Sigmoid colon (tissue), 7 donors: Measurements from ENCODE around the gene CCDC85C. TPM values are rescaled to one million over a fixed set of nuclear protein-coding genes. Genes with fewer than 3 reads are reported as not detected.

Source experiments
- DNase-seq: peaks from one replicate; pipeline ENCODE4 v3.0.0-alpha.2; 2019
- H3K27ac ChIP-seq, 4 donors: fragments of 200-600 bp; sonication (generic); one replicate each; pipeline ENCODE4 v1.5.1; 2016 to 2019; ENCODE audit warnings: mild to moderate bottlenecking in 1 of 4
- H3K27me3 ChIP-seq, 3 donors: fragments of 200-600 bp; sonication (generic); one replicate each; pipeline ENCODE4 v1.5.1; 2019; ENCODE audit warnings: mild to moderate bottlenecking in 1 of 3
- H3K36me3 ChIP-seq, 4 donors: fragments of 200-600 bp; sonication (generic); one replicate each; pipeline ENCODE4 v1.5.1; 2016 to 2019
- H3K4me1 ChIP-seq, 4 donors: fragments of 200-600 bp; sonication (generic); one replicate each; pipeline ENCODE4 v1.5.1; 2017 to 2019
- H3K4me3 ChIP-seq, 4 donors: fragments of 200-600 bp; sonication (generic); one replicate each; pipeline ENCODE4 v1.5.1; 2017 to 2019; ENCODE audit warnings: mild to moderate bottlenecking in 2 of 4, moderate library complexity in 1 of 4
- H3K9me3 ChIP-seq, 4 donors: fragments of 200-600 bp in 3 of 4; sonication (generic) in 3 of 4; one replicate each; pipeline versions ENCODE4 v1.5.1 to v1.6.1; 2013 to 2019
- CTCF ChIP-seq, 4 experiments: fragments of 450-650 bp in 3 of 4; fragments of 200-600 bp in 1 of 4; IDR thresholded peaks; one replicate each; pipeline ENCODE4 v1.5.1; 2016 to 2019; ENCODE audit warnings: antibody characterized with exemption in 4 of 4, mild to moderate bottlenecking in 3 of 4, moderate library complexity in 2 of 4
- EP300 ChIP-seq, 4 donors: sonication (generic); formaldehyde crosslinking; IDR thresholded peaks; one replicate each; pipeline ENCODE4 v1.6.1; 2017; ENCODE audit warnings: antibody characterized with exemption in 4 of 4
- POLR2A ChIP-seq, 2 donors: fragments of 450-650 bp; IDR thresholded peaks; one replicate each; pipeline ENCODE4 v1.6.1; 2016; ENCODE audit warnings: antibody characterized with exemption in 2 of 2, mild to moderate bottlenecking in 2 of 2, moderate library complexity in 2 of 2
- POLR2AphosphoS5 ChIP-seq, 4 donors: sonication (generic); formaldehyde crosslinking; IDR thresholded peaks; one replicate each; pipeline ENCODE4 v1.6.1; 2017; ENCODE audit warnings: antibody characterized with exemption in 4 of 4
- WGBS, 2 donors: extraction: QIAGEN DNeasy Blood & Tissue Kit; methylation state at CpG; one replicate each; pipeline ENCODE4 v1.1.7; 2013; 5-methylcytosine and 5-hydroxymethylcytosine counted together
- intact Hi-C: fragments of 100-400 bp; cut with DNase I; formaldehyde crosslinking; loops from one replicate; pipeline ENCODE4 v1.15.1; 2023
- polyA plus RNA-seq, 3 donors: library from polyadenylated mRNA; stranded (reverse); fragments of 200-250 nt; gene quantifications; one replicate each; pipeline ENCODE4 v1.2.3, GENCODE V29; 2013
- total RNA-seq, 4 donors: library from RNA; depleted of rRNA; stranded (reverse); fragments of >200 nt; gene quantifications; one replicate each; pipeline ENCODE4 v1.1.0, GENCODE V29; 2016
- donor health status: healthy with polysubstance abuse.
- donor health status: Bipolar disorder and iron deficiency.
- donor health status: healthy.

CCDC85C gene
- total and polyA plus RNA-seq, 7 donors = 11.4 to 79.0 (median 28.1) TPM

- 91 to 94% methylated on average over 4 of the region's 4 CpGs for WGBS, 2 donors
Observed at GRCh38 chr14:99543370-99543769, 60.6 kb downstream of the CCDC85C start.

GRCh38 chr14:99542566-99542965 is 61.4 kb downstream of the CCDC85C start:
- WGBS, 2 donors = 91 to 92% methylated on average over 13 of the region's 13 CpGs
- Histone ChIP-seq H3K27me3 (no peaks in the 10 kb centered on the region), H3K4me1 (peaks cover 0 to 96% (median 87%) of the 10 kb centered on the region in 4 donors), H3K36me3 (no peaks in the 10 kb centered on the region), H3K4me3 (no peak overlapping the region), H3K27ac (peak overlapping the region in 3 of 4 donors; percentile 83 to 94 (median 91)), H3K9me3 (no peaks in the 10 kb centered on the region)
- no peak for TF ChIP-seq EP300 (IDR thresholded peaks at IDR 0.05)
- TF ChIP-seq CTCF (IDR thresholded peaks at IDR 0.05) = no peak
- no peak for TF ChIP-seq POLR2A (IDR thresholded peaks at IDR 0.05)
- TF ChIP-seq POLR2AphosphoS5 (IDR thresholded peaks at IDR 0.05) = no peak
- no peak for DNase-seq
- intact Hi-C loops = no loop called here

More at GRCh38 chr14:99543370-99543769, 60.6 kb downstream of the CCDC85C start:
- no peak for TF ChIP-seq POLR2AphosphoS5 (IDR thresholded peaks at IDR 0.05)
- TF ChIP-seq CTCF (IDR thresholded peaks at IDR 0.05) = no peak
- TF ChIP-seq POLR2A (IDR thresholded peaks at IDR 0.05) = no peak
- no peak for TF ChIP-seq EP300 (IDR thresholded peaks at IDR 0.05)
- Histone ChIP-seq H3K27ac (peak overlapping the region in 3 of 4 donors; percentile 83 to 94 (median 91)), H3K4me1 (peaks cover 0 to 96% (median 86%) of the 10 kb centered on the region in 4 donors), H3K27me3 (no peaks in the 10 kb centered on the region), H3K36me3 (no peaks in the 10 kb centered on the region), H3K9me3 (no peaks in the 10 kb centered on the region), H3K4me3 (no peak overlapping the region)
- intact Hi-C loops = no loop called here
- DNase-seq = no peak

GRCh38 chr14:99541677-99542470 is 62.1 kb downstream of the CCDC85C start:
- no peaks in the 10 kb centered on the region for H3K36me3 ChIP-seq
- 79 to 82% methylated on average over 18 of the region's 18 CpGs for WGBS, 2 donors
- H3K4me3 ChIP-seq = no peak overlapping the region
- no peak for DNase-seq
- H3K9me3 ChIP-seq = no peaks in the 10 kb centered on the region
- H3K27me3 ChIP-seq = no peaks in the 10 kb centered on the region
- intact Hi-C loops = no loop called here
- peaks cover 0 to 96% (median 89%) of the 10 kb centered on the region in 4 donors for H3K4me1 ChIP-seq
- no peak for TF ChIP-seq POLR2AphosphoS5 (IDR thresholded peaks at IDR 0.05)
- TF ChIP-seq CTCF (IDR thresholded peaks at IDR 0.05) = no peak
- TF ChIP-seq EP300 (IDR thresholded peaks at IDR 0.05) = no peak
- no peak for TF ChIP-seq POLR2A (IDR thresholded peaks at IDR 0.05)
- peak overlapping the region in 3 of 4 donors; percentile 83 to 94 (median 91) for H3K27ac ChIP-seq

GRCh38 chr14:99541211-99541610 is 62.8 kb downstream of the CCDC85C start:
- DNase-seq = no peak
- intact Hi-C loops = no loop called here
- WGBS, 2 donors = 76 to 86% methylated on average over 10 of the region's 10 CpGs
- Histone ChIP-seq H3K4me1 (peaks cover 0 to 96% (median 89%) of the 10 kb centered on the region in 4 donors), H3K27ac (peak overlapping the region in 3 of 4 donors; percentile 83 to 94 (median 91)), H3K4me3 (no peak overlapping the region), H3K27me3 (no peaks in the 10 kb centered on the region), H3K9me3 (no peaks in the 10 kb centered on the region), H3K36me3 (no peaks in the 10 kb centered on the region)
- TF ChIP-seq CTCF (IDR thresholded peaks at IDR 0.05) (no peak), POLR2AphosphoS5 (IDR thresholded peaks at IDR 0.05) (no peak), POLR2A (IDR thresholded peaks at IDR 0.05) (no peak), EP300 (IDR thresholded peaks at IDR 0.05) (no peak)
